CD4-positive, alpha-beta T cell (primary cell): Measurements from ENCODE around the gene JAK1. TPM values are rescaled to one million over a fixed set of nuclear protein-coding genes. Genes with fewer than 3 reads are reported as not detected.

Experiments
- ATAC-seq: fragments of 200-7000 bp; cut with Tn5 transposase; one replicate; pipeline ENCODE4 v1.10.0; 2022; ENCODE audit warnings: mild to moderate bottlenecking; ENCODE audit not compliant: poor library complexity
- CTCF ChIA-PET: fragments of 350-600 bp; sonication (Branson Sonifier 250); formaldehyde crosslinking; loops from one replicate; lab custom pipeline; 2021; ENCODE audit warnings: antibody characterized with exemption, inconsistent platforms; lab: Charles Lee
- POLR2A ChIA-PET: fragments of 350-600 bp; sonication (Branson Sonifier 250); formaldehyde crosslinking; loops from one replicate; lab custom pipeline; 2021; ENCODE audit warnings: antibody characterized with exemption, inconsistent platforms; lab: Charles Lee
- DNase-seq, 14 experiments: peaks; one replicate each; pipeline ENCODE4 v3.0.0-alpha.2; 2013 to 2020; ENCODE audit warnings: mixed read lengths in 2 of 14
- H3K27ac ChIP-seq, 2 donors: one replicate each; pipeline versions ENCODE4 v1.5.1 to v1.7.0; 2013; ENCODE audit warnings: low read length in 2 of 2, low read depth in 1 of 2, mild to moderate bottlenecking in 1 of 2
- H3K27me3 ChIP-seq, 2 experiments: 1 replicate in 1 of 2; 2 replicates in 1 of 2; pipeline versions ENCODE4 v1.6.1 to v1.7.0; 2013; ENCODE audit warnings: low read length in 2 of 2, control low read depth in 1 of 2, mild to moderate bottlenecking in 1 of 2, moderate library complexity in 1 of 2; ENCODE audit not compliant: insufficient read depth in 2 of 2, control insufficient read depth in 1 of 2
- H3K36me3 ChIP-seq: one replicate; pipeline ENCODE4 v1.6.1; 2013; ENCODE audit warnings: low read length, control low read depth; ENCODE audit not compliant: insufficient read depth
- H3K4me1 ChIP-seq: one replicate; pipeline ENCODE4 v1.6.1; 2013; ENCODE audit warnings: low read length, control low read depth; ENCODE audit not compliant: insufficient read depth
- H3K4me3 ChIP-seq: one replicate; pipeline ENCODE4 v1.5.1; 2013; ENCODE audit warnings: mild to moderate bottlenecking, low read length, moderate library complexity
- H3K9me3 ChIP-seq, 2 experiments: 1 replicate in 1 of 2; 2 replicates in 1 of 2; pipeline versions ENCODE4 v1.6.1 to v1.7.0; 2013; ENCODE audit warnings: low read length in 2 of 2, mild to moderate bottlenecking in 2 of 2, control low read depth in 1 of 2, moderate library complexity in 1 of 2; ENCODE audit not compliant: control insufficient read depth in 1 of 2, insufficient read depth in 1 of 2
- H3K27ac Mint-ChIP-seq: one replicate; pipeline ENCODE4 v1.8.0; 2020; ENCODE audit warnings: mixed read lengths
- H3K27me3 Mint-ChIP-seq: one replicate; pipeline ENCODE4 v1.8.0; 2021; ENCODE audit warnings: mixed read lengths
- H3K36me3 Mint-ChIP-seq: one replicate; pipeline ENCODE4 v1.8.0; 2021; ENCODE audit warnings: low read depth, mixed read lengths
- H3K4me1 Mint-ChIP-seq: one replicate; pipeline ENCODE4 v1.8.0; 2021; ENCODE audit warnings: low read depth, mixed read lengths
- H3K4me3 Mint-ChIP-seq: one replicate; pipeline ENCODE4 v1.8.0; 2020; ENCODE audit warnings: mild to moderate bottlenecking, mixed read lengths
- H3K9me3 Mint-ChIP-seq: one replicate; pipeline ENCODE4 v1.8.0; 2020; ENCODE audit warnings: mixed read lengths
- CTCF ChIP-seq: fragments of 200-600 bp; IDR thresholded peaks from one replicate; pipeline ENCODE4 v1.8.0; 2022; ENCODE audit warnings: antibody characterized with exemption, mild to moderate bottlenecking
- intact Hi-C, 2 experiments: fragments of 100-400 bp; cut with DNase I in 1 of 2; cut with micrococcal nuclease in 1 of 2; formaldehyde crosslinking; loops; one replicate each; pipeline versions ENCODE4 v1.15.1 to v1.9.0; 2023 to 2025; cut with DNase I, micrococcal nuclease
- total RNA-seq, 174 experiments: library from RNA in 2 of 174; stranded (reverse) in 2 of 174; gene quantifications; one replicate each; pipeline ENCODE4 v1.2.3 and lab custom pipeline; 2021 to 2026

JAK1 gene
- total RNA-seq, 2 experiments from 2014 or later = 240 to 252 TPM

GRCh38 chr1:64841330-64842065 lies 124.9 kb downstream of the JAK1 start:
- Histone ChIP-seq H3K4me3 (no peak overlapping the region), H3K36me3 (peaks cover 97% of the 10 kb centered on the region), H3K4me1 (no peaks in the 10 kb centered on the region), H3K27ac (no peak overlapping the region), H3K27me3 (no peaks in the 10 kb centered on the region), H3K9me3 (no peaks in the 10 kb centered on the region)
- CTCF ChIA-PET = no interaction called here
- Mint-ChIP-seq H3K27me3 (no peaks in the 10 kb centered on the region), H3K27ac (no peak overlapping the region), H3K36me3 (peaks cover 96% of the 10 kb centered on the region), H3K9me3 (no peaks in the 10 kb centered on the region), H3K4me3 (no peak overlapping the region), H3K4me1 (no peaks in the 10 kb centered on the region)
- DNase-seq (no peak), ATAC-seq (no peak)
- intact Hi-C loops = no loop called here
- TF ChIP-seq CTCF = no peak
- POLR2A ChIA-PET = interaction anchor here (1.2 kb wide), 1 partner anchor 14 kb away, joined by 3 read pairs; no protein-coding TSS in a partner anchor

- Mint-ChIP-seq H3K27me3 (no peaks in the 10 kb centered on the region), H3K4me1 (no peaks in the 10 kb centered on the region), H3K27ac (no peak overlapping the region), H3K9me3 (no peaks in the 10 kb centered on the region), H3K4me3 (no peak overlapping the region), H3K36me3 (peaks cover 95% of the 10 kb centered on the region)
- Histone ChIP-seq H3K4me3 (no peak overlapping the region), H3K4me1 (no peaks in the 10 kb centered on the region), H3K27ac (no peak overlapping the region), H3K36me3 (peaks cover 95% of the 10 kb centered on the region), H3K27me3 (no peaks in the 10 kb centered on the region), H3K9me3 (no peaks in the 10 kb centered on the region)
- intact Hi-C loops = no loop called here
- DNase-seq (peak in 1 of 14 experiments; percentile 8), ATAC-seq (no peak)
- TF ChIP-seq CTCF = no peak
- ChIA-PET CTCF (no interaction called here), POLR2A (interaction anchor here (1.7 kb wide), 1 partner anchor 37 kb away, joined by 4 read pairs; no protein-coding TSS in a partner anchor)
Observed at GRCh38 chr1:64839732-64840405, 126.5 kb downstream of the JAK1 start.

GRCh38 chr1:64839261-64839660 lies 127.1 kb downstream of the JAK1 start:
- TF ChIP-seq CTCF = no peak
- POLR2A ChIA-PET = interaction anchor here (1.7 kb wide), 1 partner anchor 38 kb away, joined by 4 read pairs; no protein-coding TSS in a partner anchor
- no peak overlapping the region for H3K4me3 Mint-ChIP-seq
- ATAC-seq = no peak
- intact Hi-C loops = no loop called here
- H3K9me3 Mint-ChIP-seq = no peaks in the 10 kb centered on the region
- H3K4me1 Mint-ChIP-seq = no peaks in the 10 kb centered on the region
- Histone ChIP-seq H3K9me3 (no peaks in the 10 kb centered on the region), H3K4me3 (no peak overlapping the region), H3K4me1 (no peaks in the 10 kb centered on the region), H3K36me3 (peaks cover 95% of the 10 kb centered on the region), H3K27ac (no peak overlapping the region), H3K27me3 (no peaks in the 10 kb centered on the region)
- CTCF ChIA-PET = no interaction called here
- no peaks in the 10 kb centered on the region for H3K27me3 Mint-ChIP-seq
- H3K36me3 Mint-ChIP-seq = peaks cover 95% of the 10 kb centered on the region
- peak in 1 of 14 experiments; percentile 11 for DNase-seq
- H3K27ac Mint-ChIP-seq = no peak overlapping the region
